K562 (cell line): ENCODE measurements around the gene CNOT6. TPM values are rescaled to one million over a fixed set of nuclear protein-coding genes. Genes with fewer than 3 reads are reported as not detected.

Experiments used
- ATAC-seq: fragments of 200-7000 bp; cut with Tn5 transposase; 3 replicates; pipeline ENCODE4 v1.9.1; 2020; ENCODE audit warnings: moderate library complexity
- BruUV-seq: library from RNA; stranded (reverse); fragments of 400-500 nt; replicated peaks from 2 replicates; lab custom pipeline; 2021; lab: Mats Ljungman, UMichigan
- CTCF ChIA-PET: fragments of 300-600 bp; formaldehyde crosslinking; extraction: SDS; loops from one replicate; lab custom pipeline; 2021; ENCODE audit warnings: low intra/inter-chr PET ratio; lab: Yijun Ruan, JAX
- POLR2A ChIA-PET: fragments of 300-600, 350-650 bp; sonication (Branson Sonifier 250); formaldehyde crosslinking; extraction: SDS; loops from one replicate; lab custom pipeline; 2021; ENCODE audit warnings: antibody characterized with exemption, inconsistent platforms; lab: Yijun Ruan, JAX
- DNase-seq, 4 experiments: peaks; one replicate each; pipeline versions ENCODE4 v3.0.0 to v3.0.0-alpha.2; 2011 to 2018; ENCODE audit warnings: low spot score in 3 of 4, mixed read lengths in 3 of 4; ENCODE audit errors: extremely low read depth in 1 of 4
- FAIRE-seq: peaks from 2 replicates; lab custom pipeline; 2011; peaks lifted over from hg19 to GRCh38; lab: Jason Lieb, UNC
- H2AFZ ChIP-seq: 2 replicates; pipeline ENCODE4 v1.6.0; 2011; ENCODE audit warnings: low read depth, low read length, control low read depth, inconsistent platforms
- H3K27ac ChIP-seq: fragments of 200-600 bp; 3 replicates; pipeline ENCODE4 v1.8.0; 2011; ENCODE audit warnings: low read depth, mild to moderate bottlenecking, control low read depth, inconsistent platforms, low read length, moderate library complexity, mixed read lengths; ENCODE audit errors: extremely low read depth
- H3K27me3 ChIP-seq, 2 experiments: fragments of 300-600 bp in 1 of 2; 2 replicates in 1 of 2; 3 replicates in 1 of 2; pipeline versions ENCODE4 v1.6.0 to v1.8.0; 2011; ENCODE audit warnings: inconsistent platforms in 2 of 2, low read length in 2 of 2, mild to moderate bottlenecking in 1 of 2, mixed read lengths in 1 of 2, moderate library complexity in 1 of 2; ENCODE audit not compliant: control insufficient read depth in 2 of 2, insufficient read depth in 2 of 2
- H3K36me3 ChIP-seq: fragments of 300-600 bp; 3 replicates; pipeline ENCODE4 v1.8.0; 2011; ENCODE audit warnings: mild to moderate bottlenecking, low read length, inconsistent platforms; ENCODE audit not compliant: control insufficient read depth, insufficient read depth
- H3K4me1 ChIP-seq, 2 experiments: fragments of 200-600 bp in 1 of 2; replicated peaks in 1 of 2; 2 replicates in 1 of 2; 3 replicates in 1 of 2; pipeline versions ENCODE4 v1.5.1 to v1.8.0; 2011; ENCODE audit warnings: inconsistent platforms in 2 of 2, low read length in 2 of 2, mild to moderate bottlenecking in 1 of 2, mixed read lengths in 1 of 2, moderate library complexity in 1 of 2; ENCODE audit not compliant: control insufficient read depth in 2 of 2, insufficient read depth in 2 of 2
- H3K4me2 ChIP-seq: 2 replicates; pipeline ENCODE4 v1.6.1; 2011; ENCODE audit warnings: low read length, control low read depth, inconsistent platforms, mixed read lengths; ENCODE audit not compliant: insufficient read depth
- H3K4me3 ChIP-seq: fragments of 200-600 bp; sonication (generic), shearing (Covaris generic); 2 replicates; pipeline ENCODE4 v1.5.1; 2016; ENCODE audit warnings: control low read depth, inconsistent platforms
- H3K79me2 ChIP-seq: fragments of 200-600 bp; 3 replicates; pipeline ENCODE4 v1.8.0; 2011; ENCODE audit warnings: low read length, inconsistent platforms; ENCODE audit not compliant: control insufficient read depth, insufficient read depth
- H3K9ac ChIP-seq, 2 experiments: 2 replicates each; pipeline versions ENCODE4 v1.6.0 to v1.6.1; 2011; ENCODE audit warnings: low read depth in 2 of 2, low read length in 2 of 2, control low read depth in 1 of 2, inconsistent platforms in 1 of 2, mild to moderate bottlenecking in 1 of 2, mixed read lengths in 1 of 2; ENCODE audit not compliant: insufficient read depth in 1 of 2
- H3K9me1 ChIP-seq: one replicate; pipeline ENCODE4 v1.6.0; 2011; ENCODE audit warnings: inconsistent platforms, mild to moderate bottlenecking, low read length, moderate library complexity; ENCODE audit not compliant: control insufficient read depth, insufficient read depth
- H3K9me3 ChIP-seq: replicated peaks from 2 replicates; pipeline ENCODE4 v1.5.1; 2011; ENCODE audit warnings: low read depth, low read length, inconsistent platforms; ENCODE audit not compliant: control insufficient read depth, insufficient read depth
- H4K20me1 ChIP-seq: replicated peaks from 2 replicates; pipeline ENCODE4 v1.6.1; 2011; ENCODE audit warnings: low read length, inconsistent platforms, mixed read lengths; ENCODE audit not compliant: control insufficient read depth, insufficient read depth
- BMI1 ChIP-seq: fragments of 150-350 bp; IDR thresholded peaks from 2 replicates; pipeline ENCODE4 v1.6.1; 2014; ENCODE audit warnings: low read length
- CSDE1 ChIP-seq, 2 experiments: fragments of 450-650 bp; IDR thresholded peaks; 2 replicates each; pipeline ENCODE4 v1.6.1; 2016; ENCODE audit warnings: mild to moderate bottlenecking in 1 of 2
- DLX4 ChIP-seq: fragments of 250-450 bp; sonication (Bioruptor Pico); IDR thresholded peaks from 2 replicates; pipeline ENCODE4 v1.6.1; 2021; ENCODE audit warnings: mild to moderate bottlenecking
- GTF2E2 ChIP-seq: fragments of 200-800 bp; sonication (Bioruptor generic); IDR thresholded peaks from 2 replicates; pipeline ENCODE4 v1.6.1; 2016; ENCODE audit warnings: missing genetic modification characterization, missing compliant biosample characterization
- HDAC6 ChIP-seq: IDR thresholded peaks from 2 replicates; pipeline ENCODE4 v1.6.1; 2012; ENCODE audit warnings: low read depth, mild to moderate bottlenecking, control low read depth, inconsistent platforms, low read length, moderate library complexity
- LEF1 ChIP-seq: fragments of 450-650 bp; IDR thresholded peaks from 2 replicates; pipeline ENCODE4 v1.6.1; 2016; ENCODE audit warnings: mild to moderate bottlenecking
- MED1 ChIP-seq: sonication (generic); formaldehyde crosslinking; IDR thresholded peaks from 2 replicates; pipeline ENCODE4 v1.8.1; 2023; ENCODE audit warnings: missing genetic modification reagents, borderline replicate concordance
- MXD1 ChIP-seq: fragments of 250-450 bp; sonication (Bioruptor Pico); IDR thresholded peaks from 2 replicates; pipeline ENCODE4 v1.8.0; 2021; ENCODE audit warnings: borderline replicate concordance, mild to moderate bottlenecking, moderate library complexity; ENCODE audit not compliant: poor library complexity, severe bottlenecking
- MYC ChIP-seq, 2 experiments: fragments of 250-450 bp in 1 of 2; sonication (Bioruptor Pico) in 1 of 2; IDR thresholded peaks; 2 replicates each; pipeline versions ENCODE4 v1.5.1 to v1.6.1; 2012 to 2021; ENCODE audit warnings: low read depth in 2 of 2, borderline replicate concordance in 1 of 2, improper control_type of control experiment in 1 of 2, low read length in 1 of 2, mild to moderate bottlenecking in 1 of 2, moderate library complexity in 1 of 2
- NCOA6 ChIP-seq: fragments of 450-650 bp; IDR thresholded peaks from 2 replicates; pipeline ENCODE4 v1.6.1; 2017; ENCODE audit warnings: mild to moderate bottlenecking
- NFXL1 ChIP-seq: fragments of 450-650 bp; formaldehyde crosslinking; IDR thresholded peaks from 2 replicates; pipeline ENCODE4 v1.4.0; 2021; ENCODE audit warnings: mild to moderate bottlenecking
- RAD21 ChIP-seq, 2 experiments: fragments of 250-450 bp in 1 of 2; fragments of 450-650 bp in 1 of 2; sonication (Bioruptor Pico) in 1 of 2; formaldehyde crosslinking in 1 of 2; IDR thresholded peaks in 1 of 2; conservative IDR thresholded peaks in 1 of 2; 2 replicates each; pipeline versions ENCODE4 v1.4.0 to v1.8.0; 2020 to 2022; ENCODE audit warnings: mild to moderate bottlenecking in 2 of 2, moderate library complexity in 1 of 2
- SMARCA4 ChIP-seq: fragments of 450-650 bp; IDR thresholded peaks from 2 replicates; pipeline ENCODE4 v1.6.1; 2016
- SOX6 ChIP-seq: fragments of 450-650 bp; IDR thresholded peaks from 2 replicates; pipeline ENCODE4 v1.6.1; 2014; ENCODE audit warnings: mild to moderate bottlenecking
- SREBF2 ChIP-seq: sonication (generic); formaldehyde crosslinking; IDR thresholded peaks from 2 replicates; pipeline ENCODE4 v1.4.0; 2020; ENCODE audit warnings: mild to moderate bottlenecking, missing genetic modification reagents
- TAL1 ChIP-seq: fragments of 450-650 bp; IDR thresholded peaks from 2 replicates; pipeline ENCODE4 v1.6.1; 2016; ENCODE audit warnings: mild to moderate bottlenecking
- ZBED1 ChIP-seq: IDR thresholded peaks from 2 replicates; pipeline ENCODE4 v1.6.1; 2014
- ZKSCAN3 ChIP-seq: fragments of 250-450 bp; sonication (Bioruptor Pico); IDR thresholded peaks from 2 replicates; pipeline ENCODE4 v1.4.0; 2020
- ZNF263 ChIP-seq: sonication (generic); formaldehyde crosslinking; IDR thresholded peaks from 2 replicates; pipeline ENCODE4 v1.8.0; 2022; ENCODE audit warnings: mild to moderate bottlenecking, missing genetic modification reagents, borderline replicate concordance
- WGBS: fragments of 100-300 bp; shearing (Covaris generic); methylation state at CpG from one replicate; pipeline ENCODE4 v1.1.6; 2016; ENCODE audit warnings: low coverage, mixed read lengths; ENCODE audit not compliant: insufficient coverage; ENCODE audit errors: missing lambda C conversion rate; 5-methylcytosine and 5-hydroxymethylcytosine counted together
- in situ Hi-C: fragments of 300-500 bp; cut with MboI; formaldehyde crosslinking; loops from 4 replicates; pipeline ENCODE4 v1.15.0; 2018; ENCODE audit warnings: inconsistent platforms, mixed read lengths
- intact Hi-C: fragments of 100-400 bp; cut with micrococcal nuclease; formaldehyde crosslinking; loops from 2 replicates; pipeline ENCODE4 v1.14.2; 2022
- polyA plus RNA-seq, 8 experiments: library from polyadenylated mRNA; depleted of rRNA in 4 of 8; stranded (reverse) in 5 of 8; unstranded in 3 of 8; fragments of >200 nt; fragmentation: Nextera tagmentation in 2 of 8; fragmentation: Illumina TruSeq in 1 of 8; extraction: Ambion mirVana in 2 of 8; extraction: Trizol in 1 of 8; gene quantifications; 2 replicates each; pipeline versions ENCODE4 v1.2.1 to v1.2.3, GENCODE V29; 2011 to 2014; ENCODE audit warnings: inconsistent platforms in 1 of 8, missing spikeins in 1 of 8
- total RNA-seq, 7 experiments: library from RNA; depleted of rRNA in 6 of 7; stranded (reverse); fragments of >200 nt in 6 of 7; fragmentation: Illumina TruSeq in 2 of 7; extraction: Trizol in 2 of 7; gene quantifications; 2 replicates each; pipeline versions ENCODE4 v1.2.1 to v1.2.3, GENCODE V29; 2011 to 2021; ENCODE audit warnings: low replicate concordance in 1 of 7
- TF ChIP-seq, protein P1 (sequence below): sonication (generic); formaldehyde crosslinking; IDR thresholded peaks from 2 replicates; pipeline ENCODE4 v1.9.0; 2022; ENCODE audit warnings: mild to moderate bottlenecking, missing genetic modification reagents
- TF ChIP-seq, protein P2 (sequence below): sonication (generic); formaldehyde crosslinking; IDR thresholded peaks from 2 replicates; pipeline ENCODE4 v1.8.0; 2022; ENCODE audit warnings: mild to moderate bottlenecking, missing genetic modification reagents
- TF ChIP-seq, protein P3 (sequence below): fragments of 450-650 bp; IDR thresholded peaks from 2 replicates; pipeline ENCODE4 v1.6.1; 2016

CNOT6 gene
- total and polyA plus RNA-seq, 9 of the 15 experiments (the other 6 are each of a cell fraction or from before 2014, with no cell fraction given) = 4.9 to 32.4 (median 14.0) TPM

DNA sequence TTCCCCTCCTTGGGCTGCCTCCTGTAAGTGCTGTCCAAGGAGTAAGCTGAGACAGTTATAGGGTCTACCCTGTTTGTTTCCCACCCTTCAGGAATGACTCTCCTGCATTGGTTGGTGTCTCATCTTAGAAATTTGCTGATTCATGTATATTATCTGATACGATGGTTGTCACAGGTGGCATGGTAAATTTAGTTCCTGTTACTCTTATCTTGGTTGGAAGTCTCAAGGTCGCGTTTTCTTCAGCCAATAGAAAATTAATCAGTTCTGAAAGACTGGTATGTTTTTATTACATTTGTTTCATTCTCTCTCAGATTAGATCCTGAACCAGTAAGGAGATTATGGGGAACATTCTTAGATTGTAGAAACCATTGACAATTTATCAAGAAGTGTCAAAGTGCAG is 54.4 kb downstream of the CNOT6 start:
- H3K9ac ChIP-seq = peak overlapping the region in 1 of 2 experiments; percentile 59; a peak in 1 of 4 replicates
- WGBS = 0% methylated on average over 3 of the region's 3 CpGs
- ChIA-PET POLR2A (no interaction called here), CTCF (no interaction called here)
- no peaks in the 10 kb centered on the region for H3K27me3 ChIP-seq
- FAIRE-seq (no peak), ATAC-seq (peak; percentile 45; the same call in 2 of the 3 replicates), DNase-seq (peak in 2 of 4 experiments; percentile 17 to 20)
- peaks cover 13 to 23% of the 10 kb centered on the region in 2 experiments; a peak in 4 of 5 replicates for H3K4me1 ChIP-seq
- no TSS peak for BruUV-seq
- H3K9me1 ChIP-seq = no peaks in the 10 kb centered on the region
- H3K4me3 ChIP-seq = no peak overlapping the region
- in situ Hi-C loops (no loop called here), intact Hi-C loops (no loop called here)
- no peaks in the 10 kb centered on the region; the same call in 1 of the 2 replicates for H4K20me1 ChIP-seq
- H3K79me2 ChIP-seq = peaks cover 62% of the 10 kb centered on the region
- H3K36me3 ChIP-seq = peaks cover 47% of the 10 kb centered on the region
- H3K27ac ChIP-seq = peak overlapping the region; percentile 31; the same call in 1 of the 3 replicates
- H3K9me3 ChIP-seq = no peaks in the 10 kb centered on the region
- no peak overlapping the region for H2AFZ ChIP-seq
- H3K4me2 ChIP-seq = peak overlapping the region; percentile 46; the same call in 1 of the 2 replicates
- TF ChIP-seq SOX6 = peak; percentile 43; the same call in 1 of the 2 replicates
- no peak for TF ChIP-seq ZKSCAN3 (CRISPR knock-in tag)
- TF ChIP-seq MXD1 (CRISPR knock-in tag) = no peak
- TF ChIP-seq CSDE1 (IDR thresholded peaks at IDR 0.05) = no peak
- TF ChIP-seq NCOA6 = no peak
- TF ChIP-seq, protein P1, sequence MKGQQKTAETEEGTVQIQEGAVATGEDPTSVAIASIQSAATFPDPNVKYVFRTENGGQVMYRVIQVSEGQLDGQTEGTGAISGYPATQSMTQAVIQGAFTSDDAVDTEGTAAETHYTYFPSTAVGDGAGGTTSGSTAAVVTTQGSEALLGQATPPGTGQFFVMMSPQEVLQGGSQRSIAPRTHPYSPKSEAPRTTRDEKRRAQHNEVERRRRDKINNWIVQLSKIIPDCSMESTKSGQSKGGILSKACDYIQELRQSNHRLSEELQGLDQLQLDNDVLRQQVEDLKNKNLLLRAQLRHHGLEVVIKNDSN (CRISPR knock-in tag) = no peak
- no peak for TF ChIP-seq ZBED1
- no peak for TF ChIP-seq RAD21 (CRISPR knock-in tag; conservative IDR thresholded peaks at IDR 0.05 in 1 of 2, IDR thresholded peaks at IDR 0.05 in 1 of 2)
- TF ChIP-seq ZNF263 (CRISPR knock-in tag) = no peak
- no peak for TF ChIP-seq BMI1
- no peak for TF ChIP-seq GTF2E2
- TF ChIP-seq NFXL1 (CRISPR knock-in tag) = no peak
- no peak for TF ChIP-seq LEF1
- TF ChIP-seq HDAC6 = no peak
- no peak for TF ChIP-seq MYC (IDR thresholded peaks at IDR 0.05; ENCODE audit: low read depth, low read length)
- TF ChIP-seq MYC (CRISPR knock-in tag; IDR thresholded peaks at IDR 0.05; ENCODE audit: borderline replicate concordance, low read depth) = no peak
- TF ChIP-seq, protein P2, sequence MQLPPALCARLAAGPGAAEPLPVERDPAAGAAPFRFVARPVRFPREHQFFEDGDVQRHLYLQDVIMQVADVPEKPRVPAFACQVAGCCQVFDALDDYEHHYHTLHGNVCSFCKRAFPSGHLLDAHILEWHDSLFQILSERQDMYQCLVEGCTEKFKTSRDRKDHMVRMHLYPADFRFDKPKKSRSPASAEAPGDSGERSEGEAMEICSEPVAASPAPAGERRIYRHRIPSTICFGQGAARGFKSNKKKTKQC = no peak
- TF ChIP-seq DLX4 (CRISPR knock-in tag) = no peak
- no peak for TF ChIP-seq MED1 (CRISPR knock-in tag)
- TF ChIP-seq, protein P3, sequence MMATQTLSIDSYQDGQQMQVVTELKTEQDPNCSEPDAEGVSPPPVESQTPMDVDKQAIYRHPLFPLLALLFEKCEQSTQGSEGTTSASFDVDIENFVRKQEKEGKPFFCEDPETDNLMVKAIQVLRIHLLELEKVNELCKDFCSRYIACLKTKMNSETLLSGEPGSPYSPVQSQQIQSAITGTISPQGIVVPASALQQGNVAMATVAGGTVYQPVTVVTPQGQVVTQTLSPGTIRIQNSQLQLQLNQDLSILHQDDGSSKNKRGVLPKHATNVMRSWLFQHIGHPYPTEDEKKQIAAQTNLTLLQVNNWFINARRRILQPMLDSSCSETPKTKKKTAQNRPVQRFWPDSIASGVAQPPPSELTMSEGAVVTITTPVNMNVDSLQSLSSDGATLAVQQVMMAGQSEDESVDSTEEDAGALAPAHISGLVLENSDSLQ = 0 out of 2 replicates have a peak, but pooled peaks have one; percentile 23
- no peak for TF ChIP-seq SREBF2 (CRISPR knock-in tag)
- peak; percentile 31; the same call in 1 of the 2 replicates for TF ChIP-seq TAL1
- TF ChIP-seq SMARCA4 = peak; percentile 69; the same call in 1 of the 2 replicates
